ENCODE data around the gene SF3B4.

SF3B4 gene

DNA sequence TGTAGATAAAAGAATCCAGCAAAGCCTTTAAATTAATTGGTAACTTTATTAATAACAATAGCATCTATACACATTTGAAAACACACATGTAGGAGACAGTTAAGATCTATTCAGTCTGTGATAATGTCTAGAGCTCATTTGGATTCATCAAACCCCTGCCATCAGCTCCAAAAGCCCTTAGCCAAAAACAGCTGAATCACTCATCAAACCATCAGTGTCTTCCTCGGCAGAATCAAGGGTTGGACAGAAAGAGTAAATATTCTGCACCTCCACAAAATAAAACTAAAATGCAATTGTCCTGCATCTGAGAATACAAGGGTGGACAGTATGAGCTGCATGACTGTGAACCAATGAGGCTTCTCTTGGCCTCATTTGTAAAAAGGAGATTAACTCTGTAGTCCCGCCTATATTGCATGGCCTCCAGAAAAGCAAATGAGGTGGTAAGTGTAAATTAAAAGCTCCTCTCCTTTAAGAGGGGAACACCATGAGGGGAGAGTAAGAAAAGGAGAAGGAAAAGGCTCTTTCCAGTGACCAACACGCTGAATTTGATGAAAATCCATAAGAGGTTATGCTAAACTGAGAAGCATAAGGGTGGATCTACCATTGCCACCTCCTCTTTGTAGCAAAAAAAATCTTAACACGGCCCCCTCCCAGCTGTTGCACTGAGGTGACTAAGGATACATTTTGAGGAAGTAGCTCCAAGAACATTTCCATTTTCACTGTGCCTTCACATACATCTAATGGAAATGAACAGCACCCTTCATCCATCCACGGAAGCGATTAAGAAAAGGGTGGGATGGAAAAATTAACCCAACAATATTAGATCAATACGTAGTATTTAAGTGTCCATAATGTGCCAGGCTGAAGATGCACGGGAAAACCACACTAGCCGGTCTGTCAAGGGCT, 42.9 kb downstream of the SF3B4 start:
- no peak for DNase-seq (ENCODE audit: extremely low spot score)
- POLR2A ChIA-PET = interaction anchor here (0.9 to 5.4 kb wide), 9 partner anchors 8 to 124 kb away, joined by 3 to 133 read pairs (median 21); partner anchors contain the start of genes BOLA1 and MTMR11

DNA sequence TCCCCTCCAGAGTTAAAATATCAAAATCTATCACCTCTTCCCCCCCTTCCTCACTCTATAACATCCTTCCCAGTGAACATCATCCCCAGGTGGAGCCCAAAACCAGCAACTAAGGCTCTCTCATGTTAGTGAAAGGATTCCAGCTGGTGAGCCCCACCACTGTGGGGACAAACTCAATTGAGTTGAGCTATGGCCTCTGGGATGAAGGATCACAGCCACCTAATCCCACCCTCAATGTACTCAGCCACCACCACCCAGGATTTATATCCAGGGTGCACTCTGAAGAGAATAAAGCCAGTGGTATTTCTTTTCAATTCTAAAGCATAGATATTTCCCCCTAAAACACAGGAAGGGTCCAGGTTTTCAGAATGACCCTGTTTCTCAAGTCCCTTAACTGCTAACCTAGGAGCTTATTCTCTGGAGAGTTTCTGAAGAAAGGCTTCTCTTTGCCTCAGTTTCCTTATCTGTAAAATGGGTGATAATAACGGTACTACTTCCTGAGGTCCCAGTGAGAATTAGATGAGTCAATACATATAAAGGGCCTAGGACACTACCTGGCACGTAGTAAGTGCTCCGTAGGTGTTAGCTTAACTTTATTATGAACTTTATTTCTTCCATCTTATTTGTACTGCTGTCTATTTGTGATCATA, 43.9 kb downstream of the SF3B4 start:
- no peak for DNase-seq (ENCODE audit: extremely low spot score)
- TF ChIP-seq FOXM1 (IDR thresholded peaks at IDR 0.05; ENCODE audit: borderline replicate concordance) = no peak
- no peak for TF ChIP-seq SUZ12 (IDR thresholded peaks at IDR 0.05)
- TF ChIP-seq, protein P1, sequence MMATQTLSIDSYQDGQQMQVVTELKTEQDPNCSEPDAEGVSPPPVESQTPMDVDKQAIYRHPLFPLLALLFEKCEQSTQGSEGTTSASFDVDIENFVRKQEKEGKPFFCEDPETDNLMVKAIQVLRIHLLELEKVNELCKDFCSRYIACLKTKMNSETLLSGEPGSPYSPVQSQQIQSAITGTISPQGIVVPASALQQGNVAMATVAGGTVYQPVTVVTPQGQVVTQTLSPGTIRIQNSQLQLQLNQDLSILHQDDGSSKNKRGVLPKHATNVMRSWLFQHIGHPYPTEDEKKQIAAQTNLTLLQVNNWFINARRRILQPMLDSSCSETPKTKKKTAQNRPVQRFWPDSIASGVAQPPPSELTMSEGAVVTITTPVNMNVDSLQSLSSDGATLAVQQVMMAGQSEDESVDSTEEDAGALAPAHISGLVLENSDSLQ (IDR thresholded peaks at IDR 0.05) = no peak
- TF ChIP-seq LEF1 (IDR thresholded peaks at IDR 0.05; ENCODE audit: borderline replicate concordance) = no peak
- no peak for TF ChIP-seq CTBP1 (IDR thresholded peaks at IDR 0.05; ENCODE audit: borderline replicate concordance)
- no peak for TF ChIP-seq ELF4 (IDR thresholded peaks at IDR 0.05)
- no peak for TF ChIP-seq ARNT (IDR thresholded peaks at IDR 0.05)
- no peak for TF ChIP-seq NFRKB (IDR thresholded peaks at IDR 0.05)
- TF ChIP-seq HDGF (IDR thresholded peaks at IDR 0.05; ENCODE audit: borderline replicate concordance) = no peak
- TF ChIP-seq FOXA1 (IDR thresholded peaks at IDR 0.05) = no peak
- no peak for TF ChIP-seq TARDBP (IDR thresholded peaks at IDR 0.05)
- no peak for TF ChIP-seq BHLHE40 (IDR thresholded peaks at IDR 0.05; ENCODE audit: borderline replicate concordance)
- TF ChIP-seq SP1 (IDR thresholded peaks at IDR 0.05) = no peak
- no peak for TF ChIP-seq FOXK2 (IDR thresholded peaks at IDR 0.05)
- ChIA-PET POLR2A (interaction anchor here (4.4 kb wide), 1 partner anchor 34 kb away, joined by 58 read pairs; no protein-coding TSS in a partner anchor), CTCF (no interaction called here)

More for the DNA sequence above, 42.9 kb downstream of the SF3B4 start:
- TF ChIP-seq, protein P1 (IDR thresholded peaks at IDR 0.05) = peak; percentile 82
- TF ChIP-seq L3MBTL2 (conservative IDR thresholded peaks at IDR 0.05) = peak; percentile 6; the same call in 1 of the 2 replicates
- no peak for TF ChIP-seq HDGF (IDR thresholded peaks at IDR 0.05; ENCODE audit: borderline replicate concordance)
- CTCF ChIA-PET = no interaction called here

DNA sequence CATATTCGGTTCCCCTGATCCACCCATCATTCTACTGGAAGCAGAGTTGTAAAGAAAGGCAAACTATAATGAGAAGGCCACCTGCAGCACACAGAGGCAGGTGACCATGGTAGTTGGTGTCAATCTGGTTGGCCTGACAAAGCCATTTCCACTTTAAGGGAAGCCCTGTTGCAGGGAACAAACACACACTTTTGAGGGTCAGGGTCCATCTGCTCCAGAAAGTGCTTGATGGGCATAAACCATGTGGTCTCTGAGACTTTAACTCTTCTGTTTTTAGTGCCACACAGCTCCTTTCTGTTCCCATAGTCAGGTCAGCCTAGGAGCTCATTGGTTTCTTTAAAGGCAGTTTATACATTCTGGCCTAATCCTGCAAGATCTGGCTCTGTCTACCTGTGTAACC, 45.7 kb downstream of the SF3B4 start:
- TF ChIP-seq FOXK2 (IDR thresholded peaks at IDR 0.05) = no peak
- TF ChIP-seq ARNT (IDR thresholded peaks at IDR 0.05) = no peak
- no peak for TF ChIP-seq FOXA1 (IDR thresholded peaks at IDR 0.05)
- no peak for TF ChIP-seq NFRKB (IDR thresholded peaks at IDR 0.05)
- TF ChIP-seq CTBP1 (IDR thresholded peaks at IDR 0.05; ENCODE audit: borderline replicate concordance) = no peak
- no peak for TF ChIP-seq ZNF384 (IDR thresholded peaks at IDR 0.05)
- TF ChIP-seq SUZ12 (IDR thresholded peaks at IDR 0.05) = no peak
- POLR2A ChIA-PET = no interaction called here
- CTCF ChIA-PET = no interaction called here

DNA sequence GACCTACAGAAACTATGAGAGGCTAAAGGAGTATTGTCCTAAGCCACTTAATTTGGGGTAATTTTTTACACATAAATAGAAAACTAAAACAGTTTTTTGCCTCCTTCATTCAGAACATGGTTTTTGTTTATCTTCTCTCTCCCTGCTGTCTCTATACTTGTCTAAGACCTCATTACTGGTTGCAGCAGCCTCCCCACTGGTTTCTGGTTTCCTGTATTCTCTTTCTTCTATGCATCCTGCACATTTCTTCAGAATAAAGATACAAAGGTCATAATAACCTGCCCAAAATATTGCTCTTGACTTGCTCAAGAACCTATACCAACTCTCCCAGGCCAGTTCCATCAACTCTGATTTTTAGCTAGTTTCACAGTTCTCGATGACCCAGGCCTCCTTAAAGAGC, 48.0 kb downstream of the SF3B4 start:
- POLR2A ChIA-PET = no interaction called here
- TF ChIP-seq LEF1 (IDR thresholded peaks at IDR 0.05; ENCODE audit: borderline replicate concordance) = no peak
- TF ChIP-seq SUZ12 (IDR thresholded peaks at IDR 0.05) = no peak
- TF ChIP-seq NFRKB (IDR thresholded peaks at IDR 0.05) = no peak
- TF ChIP-seq SP1 (IDR thresholded peaks at IDR 0.05) = no peak
- no peak for TF ChIP-seq ELF4 (IDR thresholded peaks at IDR 0.05)
- no peak for DNase-seq (ENCODE audit: extremely low spot score)
- CTCF ChIA-PET = no interaction called here

More for the DNA sequence above, 45.7 kb downstream of the SF3B4 start:
- DNase-seq (ENCODE audit: extremely low spot score) = no peak

DNA sequence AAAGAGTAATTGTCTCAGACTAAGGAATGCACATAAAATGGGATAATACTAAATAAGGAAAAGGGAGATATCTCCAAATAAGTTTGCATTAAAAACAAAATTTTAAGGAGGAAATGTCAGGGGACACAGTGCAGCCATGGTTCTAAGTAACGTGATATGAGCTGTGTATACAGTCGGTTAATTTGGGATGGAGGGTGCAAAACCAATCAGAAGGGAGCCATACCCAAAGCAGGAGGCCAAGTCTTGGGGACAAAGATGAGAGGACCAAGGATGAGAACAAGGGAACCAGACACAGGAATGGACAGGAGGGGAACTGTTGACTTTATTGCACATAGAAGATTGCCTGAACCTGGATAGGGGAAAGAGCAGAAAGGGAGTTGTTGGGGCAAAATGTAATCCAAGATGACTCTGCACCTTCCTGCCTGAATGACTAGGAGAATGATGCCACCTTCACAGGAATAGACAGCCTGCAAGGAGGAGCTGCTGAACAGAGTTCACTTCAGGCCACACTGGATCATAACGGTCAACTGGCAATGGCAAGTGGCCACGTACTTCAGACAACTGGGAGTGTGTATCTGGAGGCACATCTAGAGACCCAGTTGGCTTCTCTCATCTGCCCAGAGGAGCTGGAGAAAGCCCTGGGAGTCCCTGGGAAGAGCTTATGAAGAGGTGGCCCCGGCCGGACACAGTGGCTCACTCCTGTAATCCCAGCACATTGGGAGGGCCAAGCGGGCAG, 50.2 kb downstream of the SF3B4 start:
- TF ChIP-seq L3MBTL2 (conservative IDR thresholded peaks at IDR 0.05) (no peak), NFRKB (IDR thresholded peaks at IDR 0.05) (no peak), SP1 (IDR thresholded peaks at IDR 0.05) (no peak), SUZ12 (IDR thresholded peaks at IDR 0.05) (no peak), FOXA1 (IDR thresholded peaks at IDR 0.05) (no peak), ARNT (IDR thresholded peaks at IDR 0.05) (no peak), CTBP1 (IDR thresholded peaks at IDR 0.05; ENCODE audit: borderline replicate concordance) (no peak), ELF4 (IDR thresholded peaks at IDR 0.05) (no peak)
- TF ChIP-seq, protein P1 (IDR thresholded peaks at IDR 0.05) = no peak
- no peak for DNase-seq (ENCODE audit: extremely low spot score)
- POLR2A ChIA-PET = interaction anchor here (2.7 kb wide), 1 partner anchor 9 kb away, joined by 21 read pairs; a partner anchor contains a TSS
- CTCF ChIA-PET = no interaction called here

Data from HEK293T (cell line).